ENCODE data around the gene LAPTM4A. TPM values are rescaled to one million over a fixed set of nuclear protein-coding genes. Genes with fewer than 3 reads are reported as not detected.

The LAPTM4A gene
- total RNA-seq, 1 experiment from 2014 or later = 267 TPM

- no peak for DNase-seq (ENCODE audit: low read depth)
Observed at GRCh38 chr2:20019747-20020146, 31.7 kb downstream of the LAPTM4A start.

- no peak for DNase-seq (ENCODE audit: low read depth)
Observed at GRCh38 chr2:20018601-20019152, 32.8 kb downstream of the LAPTM4A start.

- no peak for DNase-seq (ENCODE audit: low read depth)
Observed at GRCh38 chr2:20016346-20016745, 35.1 kb downstream of the LAPTM4A start.

- DNase-seq (ENCODE audit: low read depth) = peak; percentile 67
Observed at GRCh38 chr2:20015482-20016083, 35.8 kb downstream of the LAPTM4A start.

- no peak for DNase-seq (ENCODE audit: low read depth)
Observed at GRCh38 chr2:20013126-20013849, 38.1 kb downstream of the LAPTM4A start.

GRCh38 chr2:20012282-20013125 lies 38.9 kb downstream of the LAPTM4A start, which contains the start of gene MATN3:
MATN3 (minus strand) TSS chr2:20012668; CDS start chr2:20012631, 37 bp downstream.
- DNase-seq (ENCODE audit: low read depth) = peak; percentile 51

- no peak for DNase-seq (ENCODE audit: low read depth)
Observed at GRCh38 chr2:20012032-20012281, 39.5 kb downstream of the LAPTM4A start.

GRCh38 chr2:20011276-20012031 lies 40.0 kb downstream of the LAPTM4A start:
- no peak for DNase-seq (ENCODE audit: low read depth)

GRCh38 chr2:20008703-20009102 lies 42.7 kb downstream of the LAPTM4A start:
- no peak for DNase-seq (ENCODE audit: low read depth)

GRCh38 chr2:20005891-20006470 lies 45.4 kb downstream of the LAPTM4A start:
- DNase-seq (ENCODE audit: low read depth) = no peak

- no peak for DNase-seq (ENCODE audit: low read depth)
Observed at GRCh38 chr2:20005067-20005627, 46.3 kb downstream of the LAPTM4A start.

- no peak for DNase-seq (ENCODE audit: low read depth)
Observed at GRCh38 chr2:20001361-20001863, 50.0 kb downstream of the LAPTM4A start.

- DNase-seq (ENCODE audit: low read depth) = no peak
Observed at GRCh38 chr2:19993731-19994130, 57.7 kb downstream of the LAPTM4A start.

- DNase-seq (ENCODE audit: low read depth) = no peak
Observed at GRCh38 chr2:19991895-19992294, 59.5 kb downstream of the LAPTM4A start.

- no peak for DNase-seq (ENCODE audit: low read depth)
Observed at GRCh38 chr2:19990416-19990728, 61.1 kb downstream of the LAPTM4A start.

GRCh38 chr2:19989667-19990415 lies 61.6 kb downstream of the LAPTM4A start, which contains the start of gene WDR35:
WDR35 (minus strand) TSS chr2:19990105; CDS start chr2:19990015, 90 bp downstream.
- DNase-seq (ENCODE audit: low read depth) = peak; percentile 90

GRCh38 chr2:19989342-19989666 lies 62.1 kb downstream of the LAPTM4A start:
- no peak for DNase-seq (ENCODE audit: low read depth)

GRCh38 chr2:19988600-19988999 lies 62.8 kb downstream of the LAPTM4A start:
- DNase-seq (ENCODE audit: low read depth) = no peak

GRCh38 chr2:19987936-19988335 lies 63.5 kb downstream of the LAPTM4A start:
- DNase-seq (ENCODE audit: low read depth) = no peak

Measured in RPMI7951 (cell line).